ENCODE data around the gene PPFIBP1.

The PPFIBP1 gene

DNA sequence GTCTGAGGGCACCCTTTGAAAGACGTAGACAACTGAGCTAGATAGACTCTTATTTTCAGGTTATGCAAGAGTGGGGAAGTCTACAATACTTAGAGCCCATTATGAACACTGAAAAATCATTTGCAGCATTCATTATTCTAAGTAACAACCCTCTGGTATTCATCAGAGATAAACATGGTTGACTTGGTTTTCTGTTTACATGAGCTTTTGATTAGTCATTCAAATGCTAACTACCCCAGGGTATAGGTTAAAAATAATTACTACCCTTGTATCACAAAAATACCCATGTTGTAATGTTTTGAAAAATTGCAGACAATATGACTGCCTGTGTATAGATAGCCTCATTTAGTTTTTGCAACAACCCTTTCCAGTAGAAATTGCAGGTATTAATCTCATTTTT lies 78.5 kb downstream of the PPFIBP1 start:
- TF ChIP-seq, protein P1, sequence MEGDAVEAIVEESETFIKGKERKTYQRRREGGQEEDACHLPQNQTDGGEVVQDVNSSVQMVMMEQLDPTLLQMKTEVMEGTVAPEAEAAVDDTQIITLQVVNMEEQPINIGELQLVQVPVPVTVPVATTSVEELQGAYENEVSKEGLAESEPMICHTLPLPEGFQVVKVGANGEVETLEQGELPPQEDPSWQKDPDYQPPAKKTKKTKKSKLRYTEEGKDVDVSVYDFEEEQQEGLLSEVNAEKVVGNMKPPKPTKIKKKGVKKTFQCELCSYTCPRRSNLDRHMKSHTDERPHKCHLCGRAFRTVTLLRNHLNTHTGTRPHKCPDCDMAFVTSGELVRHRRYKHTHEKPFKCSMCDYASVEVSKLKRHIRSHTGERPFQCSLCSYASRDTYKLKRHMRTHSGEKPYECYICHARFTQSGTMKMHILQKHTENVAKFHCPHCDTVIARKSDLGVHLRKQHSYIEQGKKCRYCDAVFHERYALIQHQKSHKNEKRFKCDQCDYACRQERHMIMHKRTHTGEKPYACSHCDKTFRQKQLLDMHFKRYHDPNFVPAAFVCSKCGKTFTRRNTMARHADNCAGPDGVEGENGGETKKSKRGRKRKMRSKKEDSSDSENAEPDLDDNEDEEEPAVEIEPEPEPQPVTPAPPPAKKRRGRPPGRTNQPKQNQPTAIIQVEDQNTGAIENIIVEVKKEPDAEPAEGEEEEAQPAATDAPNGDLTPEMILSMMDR (conservative IDR thresholded peaks at IDR 0.05; ENCODE audit: low read depth, low read length) = no peak
- no peak for DNase-seq (ENCODE audit: low read depth)
- no peak overlapping the region for H3K4me3 ChIP-seq (ENCODE audit: low read depth, low read length)

DNA sequence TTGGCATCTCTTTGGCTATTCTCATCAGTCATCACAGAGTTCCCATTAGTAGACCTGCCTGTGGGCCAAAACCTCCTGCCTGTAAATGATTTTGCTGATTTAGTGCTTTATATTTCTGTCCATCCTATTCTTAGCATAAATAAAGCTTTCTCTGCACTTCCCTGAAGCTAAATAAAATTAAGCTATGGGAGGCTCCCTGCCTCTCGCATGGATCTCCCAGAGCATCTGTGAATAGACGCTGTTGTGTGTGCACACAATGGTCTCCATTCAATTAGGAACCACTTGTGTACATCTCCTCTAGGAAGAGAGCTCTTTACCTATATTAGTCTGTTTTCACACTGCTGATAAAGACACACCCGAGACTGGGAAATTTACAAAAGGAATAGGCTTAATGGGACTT lies 80.4 kb downstream of the PPFIBP1 start:
- H3K4me3 ChIP-seq (ENCODE audit: low read depth, low read length) = no peak overlapping the region
- TF ChIP-seq, protein P1 (conservative IDR thresholded peaks at IDR 0.05; ENCODE audit: low read depth, low read length) = no peak
- DNase-seq (ENCODE audit: low read depth) = no peak

DNA sequence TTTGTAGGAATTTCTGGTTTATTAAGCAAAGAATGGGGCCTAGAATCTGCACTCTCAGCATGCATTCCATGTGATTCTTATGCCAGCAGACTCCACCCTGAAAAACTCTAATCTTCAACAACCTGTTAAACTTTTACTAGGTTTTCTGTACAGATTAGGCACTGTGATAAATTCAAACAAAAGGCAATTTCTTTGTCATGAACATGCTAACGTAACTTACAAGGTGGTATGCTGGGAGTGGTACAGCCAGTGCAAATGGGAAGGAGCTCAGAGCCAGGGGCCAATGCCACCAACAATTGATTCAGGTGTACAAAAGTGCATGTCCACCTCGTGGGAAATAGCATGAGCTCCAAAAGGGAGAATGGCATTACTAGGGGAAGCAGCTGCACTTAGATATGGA lies 83.0 kb downstream of the PPFIBP1 start:
- DNase-seq (ENCODE audit: low read depth) = no peak
- TF ChIP-seq, protein P1 (conservative IDR thresholded peaks at IDR 0.05; ENCODE audit: low read depth, low read length) = no peak
- H3K4me3 ChIP-seq (ENCODE audit: low read depth, low read length) = no peak overlapping the region

DNA sequence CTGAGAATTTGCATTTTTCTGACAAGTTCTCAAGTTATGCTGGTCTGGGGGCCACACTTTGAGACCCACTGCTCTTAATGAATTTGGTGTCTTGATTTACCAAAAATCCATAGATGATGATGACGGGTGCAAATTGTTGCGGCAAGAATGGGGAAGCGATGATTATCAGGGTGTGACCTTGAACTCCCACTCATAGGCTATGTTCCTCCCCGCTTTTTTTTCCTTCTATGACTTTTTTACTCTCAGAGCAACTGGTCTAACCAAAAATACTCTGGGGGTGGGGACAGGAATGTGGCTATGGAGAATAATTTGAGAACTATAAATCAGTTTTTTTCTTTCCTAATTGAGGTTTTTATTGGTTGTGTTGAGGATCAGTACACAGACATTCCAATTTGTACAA lies 83.6 kb downstream of the PPFIBP1 start:
- TF ChIP-seq, protein P1 (conservative IDR thresholded peaks at IDR 0.05; ENCODE audit: low read depth, low read length) = no peak
- no peak for DNase-seq (ENCODE audit: low read depth)
- no peak overlapping the region for H3K4me3 ChIP-seq (ENCODE audit: low read depth, low read length)

DNA sequence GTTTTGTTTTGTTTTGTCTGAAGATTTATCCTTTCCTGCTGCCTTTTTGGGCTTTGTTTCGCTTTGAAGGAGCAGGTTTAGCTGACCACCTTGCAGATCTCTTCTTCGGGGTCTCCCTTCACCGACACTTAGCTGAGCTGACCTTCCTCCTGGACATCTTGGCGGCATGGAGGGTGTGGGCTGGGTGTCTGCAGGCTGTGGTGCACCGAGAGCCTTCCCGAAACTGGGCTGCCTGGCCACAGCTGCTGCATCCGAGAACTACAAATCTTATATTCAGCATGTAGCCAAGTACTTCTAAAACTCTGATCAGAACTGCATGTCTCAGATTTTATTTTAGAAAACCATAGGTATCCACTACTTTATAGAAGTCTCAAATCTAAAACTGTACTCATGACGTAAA lies 84.9 kb downstream of the PPFIBP1 start:
- DNase-seq (ENCODE audit: low read depth) = no peak
- H3K4me3 ChIP-seq (ENCODE audit: low read depth, low read length) = no peak overlapping the region
- TF ChIP-seq, protein P1 (conservative IDR thresholded peaks at IDR 0.05; ENCODE audit: low read depth, low read length) = no peak

DNA sequence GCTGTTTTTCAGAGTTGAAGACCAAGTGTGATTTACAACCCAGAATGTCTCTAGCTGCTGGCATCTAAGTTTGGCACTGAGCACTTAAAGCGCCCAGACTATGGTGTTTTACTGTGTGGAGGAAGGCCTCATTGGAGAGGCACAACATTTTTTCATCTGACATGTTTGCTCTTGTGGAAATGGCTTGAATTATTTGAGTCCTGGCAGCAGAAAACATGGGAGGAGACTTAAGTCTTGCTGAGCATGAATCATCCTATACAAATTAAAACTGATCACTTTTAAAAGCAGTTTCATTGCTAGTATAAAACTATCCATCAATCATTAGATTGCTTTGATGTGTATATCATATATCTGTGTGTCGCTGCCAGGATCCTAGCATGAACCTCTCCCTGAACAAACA lies 86.4 kb downstream of the PPFIBP1 start:
- DNase-seq (ENCODE audit: low read depth) = peak; percentile 79
- TF ChIP-seq, protein P1 (conservative IDR thresholded peaks at IDR 0.05; ENCODE audit: low read depth, low read length) = no peak
- H3K4me3 ChIP-seq (ENCODE audit: low read depth, low read length) = no peak overlapping the region

DNA sequence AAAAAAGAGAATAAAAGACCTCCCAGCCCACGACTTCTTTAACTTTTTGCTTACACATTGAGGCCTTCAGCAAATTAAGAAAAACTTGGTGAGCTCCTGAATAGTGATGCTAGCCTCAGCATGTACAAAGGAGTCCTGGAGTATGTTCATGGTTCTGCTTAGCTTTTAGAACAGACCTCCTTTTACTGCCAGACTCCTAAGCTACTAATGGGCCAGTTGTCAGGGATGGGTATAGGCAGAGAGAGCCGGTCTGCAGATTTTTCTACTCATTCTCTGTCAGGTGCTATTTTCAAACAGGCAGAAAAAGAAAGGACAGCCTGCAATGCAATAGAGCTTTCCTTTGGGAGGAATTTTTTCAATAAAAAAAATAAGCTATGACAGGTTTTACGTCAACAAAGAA lies 90.4 kb downstream of the PPFIBP1 start:
- TF ChIP-seq, protein P1 (conservative IDR thresholded peaks at IDR 0.05; ENCODE audit: low read depth, low read length) = no peak
- H3K4me3 ChIP-seq (ENCODE audit: low read depth, low read length) = no peak overlapping the region
- DNase-seq (ENCODE audit: low read depth) = no peak
